Neural progenitor cell (in vitro differentiated cells): ENCODE data around the gene RARRES1. TPM values are rescaled to one million over a fixed set of nuclear protein-coding genes. Genes with fewer than 3 reads are reported as not detected.

Source experiments
- DNase-seq: peaks from one replicate; pipeline ENCODE4 v3.0.0-alpha.2; 2016; ENCODE audit warnings: low spot score
- H2AFZ ChIP-seq: fragments of 200-600 bp; sonication (generic); replicated peaks from 2 replicates; pipeline ENCODE4 v1.6.1; 2016; ENCODE audit warnings: antibody characterized with exemption
- H3F3A ChIP-seq: fragments of 200-600 bp; sonication (generic); 2 replicates; pipeline ENCODE4 v1.6.1; 2016; ENCODE audit warnings: antibody characterized with exemption, low read depth
- H3K27ac ChIP-seq: fragments of 200-600 bp; sonication (generic); 2 replicates; pipeline ENCODE4 v1.5.1; 2016; ENCODE audit warnings: mild to moderate bottlenecking
- H3K27me3 ChIP-seq: fragments of 200-600 bp; sonication (generic); 2 replicates; pipeline ENCODE4 v1.6.1; 2016; ENCODE audit warnings: mild to moderate bottlenecking, moderate library complexity
- H3K36me3 ChIP-seq: fragments of 200-600 bp; sonication (generic); 2 replicates; pipeline ENCODE4 v1.5.1; 2016
- H3K4me1 ChIP-seq: fragments of 200-600 bp; sonication (generic); 2 replicates; pipeline ENCODE4 v1.6.1; 2016; ENCODE audit warnings: mixed run types
- H3K4me2 ChIP-seq: fragments of 200-600 bp; sonication (generic); 2 replicates; pipeline ENCODE4 v1.6.1; 2016
- H3K4me3 ChIP-seq: fragments of 200-600 bp; sonication (generic); 2 replicates; pipeline ENCODE4 v1.5.1; 2016
- H3K79me2 ChIP-seq: fragments of 200-600 bp; sonication (generic); 2 replicates; pipeline ENCODE4 v1.6.1; 2016; ENCODE audit warnings: low read depth
- H3K9ac ChIP-seq: fragments of 200-600 bp; sonication (generic); 2 replicates; pipeline ENCODE4 v1.6.1; 2016
- H3K9me3 ChIP-seq: fragments of 200-600 bp; sonication (generic); 2 replicates; pipeline ENCODE4 v1.5.1; 2016; ENCODE audit warnings: low read depth
- H4K20me1 ChIP-seq: fragments of 200-600 bp; sonication (generic); 2 replicates; pipeline ENCODE4 v1.6.1; 2016; ENCODE audit warnings: low read depth
- H3K27ac Mint-ChIP-seq: 3 replicates; pipeline ENCODE4 v1.8.0; 2021; ENCODE audit warnings: mixed read lengths
- H3K27me3 Mint-ChIP-seq: 2 replicates; pipeline ENCODE4 v1.8.0; 2022; ENCODE audit warnings: low read depth, mild to moderate bottlenecking, inconsistent platforms, moderate library complexity, mixed read lengths; ENCODE audit not compliant: insufficient read depth
- H3K36me3 Mint-ChIP-seq: 3 replicates; pipeline ENCODE4 v1.8.0; 2021; ENCODE audit warnings: mixed read lengths
- H3K4me1 Mint-ChIP-seq: 3 replicates; pipeline ENCODE4 v1.8.0; 2021; ENCODE audit warnings: mixed read lengths
- H3K4me3 Mint-ChIP-seq: 3 replicates; pipeline ENCODE4 v1.8.0; 2021; ENCODE audit warnings: mild to moderate bottlenecking, moderate library complexity, mixed read lengths
- H3K9me3 Mint-ChIP-seq: 3 replicates; pipeline ENCODE4 v1.8.0; 2020; ENCODE audit warnings: mixed read lengths
- EZH2 ChIP-seq: fragments of 200-600 bp; sonication (generic); IDR thresholded peaks from 2 replicates; pipeline ENCODE4 v1.6.1; 2017; ENCODE audit warnings: antibody characterized with exemption, mild to moderate bottlenecking, moderate library complexity
- EZH2phosphoT487 ChIP-seq: fragments of 200-600 bp; sonication (generic); IDR thresholded peaks from 2 replicates; pipeline ENCODE4 v1.6.1; 2017; ENCODE audit warnings: antibody characterized with exemption
- total RNA-seq: library from RNA; depleted of rRNA; stranded (reverse); fragments of >200 nt; gene quantifications from 2 replicates; pipeline ENCODE4 v1.2.3, GENCODE V29; 2015; ENCODE audit warnings: low replicate concordance
- TF ChIP-seq, protein P1 (sequence below): fragments of 200-600 bp; sonication (generic); IDR thresholded peaks from 2 replicates; pipeline ENCODE4 v1.5.1; 2017; ENCODE audit warnings: antibody characterized with exemption, mild to moderate bottlenecking

The RARRES1 gene
- total RNA-seq, 1 donor from 2014 or later = 0.21 TPM

DNA sequence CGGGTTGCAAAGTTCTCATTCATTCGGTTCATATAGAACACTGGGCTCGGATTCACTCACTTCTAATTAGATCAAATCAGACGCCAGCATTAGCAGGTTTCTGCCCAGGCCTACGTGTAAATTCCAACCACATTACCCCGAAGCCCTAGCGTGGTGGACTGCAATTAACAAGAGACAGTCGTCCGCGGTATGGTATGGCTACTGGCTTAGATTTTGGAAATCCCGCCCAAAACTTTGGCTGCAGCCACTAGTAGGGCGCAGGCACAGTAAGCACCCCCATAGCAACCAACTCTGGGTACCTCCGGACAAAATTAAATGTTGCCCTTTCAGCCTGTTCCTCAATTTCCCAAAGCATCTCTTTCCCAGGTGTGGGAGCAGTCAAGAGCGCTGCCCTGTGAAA is 771 bp downstream of the RARRES1 start:
- H4K20me1 ChIP-seq = no peaks in the 10 kb centered on the region
- no peak overlapping the region for H3K27ac ChIP-seq
- peaks cover 6% of the 10 kb centered on the region for H3K4me1 ChIP-seq
- H3K4me2 ChIP-seq = peak overlapping the region; percentile 87
- no peaks in the 10 kb centered on the region for H3K36me3 ChIP-seq
- peak overlapping the region; percentile 59 for H3K4me3 ChIP-seq
- H3K9me3 ChIP-seq = no peaks in the 10 kb centered on the region
- Mint-ChIP-seq H3K27me3 (peaks cover 17% of the 10 kb centered on the region), H3K4me1 (peaks cover 7% of the 10 kb centered on the region), H3K27ac (no peak overlapping the region), H3K36me3 (peaks cover 2% of the 10 kb centered on the region), H3K9me3 (peaks cover 7% of the 10 kb centered on the region), H3K4me3 (peak overlapping the region; percentile 78)
- peak; percentile 20 for DNase-seq
- H2AFZ ChIP-seq = peak overlapping the region; percentile 89
- no peaks in the 10 kb centered on the region for H3F3A ChIP-seq
- H3K9ac ChIP-seq = no peak overlapping the region
- H3K79me2 ChIP-seq = no peaks in the 10 kb centered on the region
- H3K27me3 ChIP-seq = peaks cover 24% of the 10 kb centered on the region
- TF ChIP-seq EZH2phosphoT487 = no peak
- TF ChIP-seq, protein P1, sequence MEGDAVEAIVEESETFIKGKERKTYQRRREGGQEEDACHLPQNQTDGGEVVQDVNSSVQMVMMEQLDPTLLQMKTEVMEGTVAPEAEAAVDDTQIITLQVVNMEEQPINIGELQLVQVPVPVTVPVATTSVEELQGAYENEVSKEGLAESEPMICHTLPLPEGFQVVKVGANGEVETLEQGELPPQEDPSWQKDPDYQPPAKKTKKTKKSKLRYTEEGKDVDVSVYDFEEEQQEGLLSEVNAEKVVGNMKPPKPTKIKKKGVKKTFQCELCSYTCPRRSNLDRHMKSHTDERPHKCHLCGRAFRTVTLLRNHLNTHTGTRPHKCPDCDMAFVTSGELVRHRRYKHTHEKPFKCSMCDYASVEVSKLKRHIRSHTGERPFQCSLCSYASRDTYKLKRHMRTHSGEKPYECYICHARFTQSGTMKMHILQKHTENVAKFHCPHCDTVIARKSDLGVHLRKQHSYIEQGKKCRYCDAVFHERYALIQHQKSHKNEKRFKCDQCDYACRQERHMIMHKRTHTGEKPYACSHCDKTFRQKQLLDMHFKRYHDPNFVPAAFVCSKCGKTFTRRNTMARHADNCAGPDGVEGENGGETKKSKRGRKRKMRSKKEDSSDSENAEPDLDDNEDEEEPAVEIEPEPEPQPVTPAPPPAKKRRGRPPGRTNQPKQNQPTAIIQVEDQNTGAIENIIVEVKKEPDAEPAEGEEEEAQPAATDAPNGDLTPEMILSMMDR = no peak
- TF ChIP-seq EZH2 = no peak

DNA sequence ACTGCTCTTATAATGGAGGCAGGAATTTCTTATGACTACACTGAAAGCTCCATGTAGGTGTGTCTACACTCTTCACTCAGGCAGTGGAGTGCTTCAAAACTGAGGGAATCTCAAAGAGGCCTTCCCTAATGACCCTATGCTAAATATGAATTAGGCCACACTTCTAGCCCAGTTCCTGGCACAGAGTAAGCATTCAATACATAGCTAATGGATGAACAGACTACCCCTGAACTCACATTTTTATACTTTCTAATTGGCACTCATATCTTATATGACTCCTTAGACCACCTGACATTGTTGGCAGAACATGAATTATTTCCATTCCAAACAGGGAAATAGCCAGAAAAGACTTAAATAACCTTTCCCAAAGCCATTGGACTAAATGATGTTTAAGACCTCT is 3.4 kb downstream of the RARRES1 start:
- H3K36me3 ChIP-seq = no peaks in the 10 kb centered on the region
- no peaks in the 10 kb centered on the region for H3K36me3 Mint-ChIP-seq
- H3K4me1 Mint-ChIP-seq = peaks cover 7% of the 10 kb centered on the region
- peaks cover 6% of the 10 kb centered on the region for H3K4me1 ChIP-seq
- no peak overlapping the region for H3K4me3 ChIP-seq
- H3K27ac Mint-ChIP-seq = no peak overlapping the region
- H3K9ac ChIP-seq = no peak overlapping the region
- H3K4me2 ChIP-seq = no peak overlapping the region
- H3F3A ChIP-seq = no peaks in the 10 kb centered on the region
- no peak overlapping the region for H3K4me3 Mint-ChIP-seq
- H4K20me1 ChIP-seq = no peaks in the 10 kb centered on the region
- no peaks in the 10 kb centered on the region for H3K79me2 ChIP-seq
- TF ChIP-seq EZH2 = no peak
- TF ChIP-seq, protein P1 = no peak
- TF ChIP-seq EZH2phosphoT487 = no peak
- no peak overlapping the region for H3K27ac ChIP-seq
- H3K9me3 Mint-ChIP-seq = no peaks in the 10 kb centered on the region
- DNase-seq = no peak
- no peak overlapping the region for H2AFZ ChIP-seq
- H3K9me3 ChIP-seq = no peaks in the 10 kb centered on the region
- peaks cover 14% of the 10 kb centered on the region for H3K27me3 Mint-ChIP-seq
- H3K27me3 ChIP-seq = peaks cover 24% of the 10 kb centered on the region

DNA sequence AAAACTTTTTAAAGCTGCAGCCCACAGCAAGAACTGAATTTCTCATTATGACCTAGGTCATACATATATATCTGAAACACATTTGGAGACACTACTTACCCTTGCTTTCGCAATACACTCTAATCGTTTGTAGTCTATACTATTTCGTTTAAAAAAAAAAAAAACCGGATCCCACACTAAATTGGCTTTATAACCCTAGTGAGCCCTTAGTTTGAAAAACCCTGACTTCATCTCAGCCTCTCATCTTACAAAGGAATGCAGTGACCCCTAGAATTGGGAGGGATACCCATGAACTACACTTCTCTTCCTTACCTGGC is 4.2 kb downstream of the RARRES1 start:
- no peaks in the 10 kb centered on the region for H3K9me3 Mint-ChIP-seq
- no peak overlapping the region for H3K4me3 Mint-ChIP-seq
- Histone ChIP-seq H2AFZ (no peak overlapping the region), H3K9me3 (no peaks in the 10 kb centered on the region), H3K4me1 (peaks cover 6% of the 10 kb centered on the region), H3F3A (no peaks in the 10 kb centered on the region), H4K20me1 (no peaks in the 10 kb centered on the region), H3K36me3 (no peaks in the 10 kb centered on the region), H3K4me3 (no peak overlapping the region), H3K9ac (no peak overlapping the region), H3K27ac (no peak overlapping the region), H3K79me2 (no peaks in the 10 kb centered on the region), H3K27me3 (peaks cover 24% of the 10 kb centered on the region), H3K4me2 (no peak overlapping the region)
- peaks cover under 1% of the 10 kb centered on the region for H3K36me3 Mint-ChIP-seq
- H3K27me3 Mint-ChIP-seq = peaks cover 10% of the 10 kb centered on the region
- TF ChIP-seq, protein P1 = no peak
- TF ChIP-seq EZH2 (no peak), EZH2phosphoT487 (no peak)
- peaks cover 8% of the 10 kb centered on the region for H3K4me1 Mint-ChIP-seq
- H3K27ac Mint-ChIP-seq = no peak overlapping the region
- no peak for DNase-seq
